GM21717 (cell line): ENCODE measurements around the gene RBMS3.

Experiments
- ATAC-seq: cut with Tn5 transposase; IDR thresholded peaks from one replicate; pipeline ENCODE4 v1.9.1; 2021; ENCODE audit warnings: mild to moderate bottlenecking, moderate library complexity; ENCODE audit not compliant: unreplicated experiment

The RBMS3 gene

DNA sequence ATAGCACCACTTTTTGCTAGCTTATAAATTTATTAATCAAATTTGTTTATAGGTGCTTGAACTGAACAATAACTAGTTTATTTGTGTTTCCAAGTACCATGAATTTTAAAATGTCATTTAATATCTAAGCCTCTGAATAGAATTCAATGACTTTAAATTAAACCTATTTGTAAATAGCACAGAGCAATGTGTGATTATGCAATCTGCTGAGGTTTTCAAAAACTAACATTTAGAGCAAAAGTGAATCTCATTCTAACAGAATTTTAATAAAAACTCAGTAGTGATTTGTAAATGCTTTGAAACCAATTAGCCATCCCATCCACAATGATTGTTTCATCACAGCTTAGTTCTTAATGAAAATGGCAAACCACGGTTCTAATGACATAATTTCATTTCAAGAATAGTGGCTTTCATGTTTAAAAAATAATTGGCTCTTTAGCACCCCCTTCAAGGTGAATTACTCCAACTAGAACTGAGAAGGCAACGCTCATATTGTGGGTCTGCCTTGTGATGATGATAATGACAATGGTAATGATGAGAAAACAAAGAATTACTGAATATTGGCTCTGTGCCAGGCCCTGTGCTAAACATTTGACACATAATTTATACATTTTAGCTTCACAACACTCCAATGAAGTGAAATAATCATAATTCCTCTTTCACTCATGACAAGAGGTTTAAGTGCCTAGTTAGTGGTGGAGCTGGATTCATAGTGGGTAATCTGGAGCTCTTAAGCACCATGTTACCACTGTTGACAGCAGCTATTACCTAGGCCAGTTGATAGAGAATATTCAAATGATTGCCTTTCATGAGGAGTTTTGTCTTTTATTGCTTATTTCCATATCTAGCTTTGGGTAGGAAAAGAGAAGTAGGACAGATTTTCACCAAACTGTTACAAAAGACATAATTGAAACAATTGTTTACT is 145.7 kb downstream of the RBMS3 start:
- ATAC-seq = no peak

DNA sequence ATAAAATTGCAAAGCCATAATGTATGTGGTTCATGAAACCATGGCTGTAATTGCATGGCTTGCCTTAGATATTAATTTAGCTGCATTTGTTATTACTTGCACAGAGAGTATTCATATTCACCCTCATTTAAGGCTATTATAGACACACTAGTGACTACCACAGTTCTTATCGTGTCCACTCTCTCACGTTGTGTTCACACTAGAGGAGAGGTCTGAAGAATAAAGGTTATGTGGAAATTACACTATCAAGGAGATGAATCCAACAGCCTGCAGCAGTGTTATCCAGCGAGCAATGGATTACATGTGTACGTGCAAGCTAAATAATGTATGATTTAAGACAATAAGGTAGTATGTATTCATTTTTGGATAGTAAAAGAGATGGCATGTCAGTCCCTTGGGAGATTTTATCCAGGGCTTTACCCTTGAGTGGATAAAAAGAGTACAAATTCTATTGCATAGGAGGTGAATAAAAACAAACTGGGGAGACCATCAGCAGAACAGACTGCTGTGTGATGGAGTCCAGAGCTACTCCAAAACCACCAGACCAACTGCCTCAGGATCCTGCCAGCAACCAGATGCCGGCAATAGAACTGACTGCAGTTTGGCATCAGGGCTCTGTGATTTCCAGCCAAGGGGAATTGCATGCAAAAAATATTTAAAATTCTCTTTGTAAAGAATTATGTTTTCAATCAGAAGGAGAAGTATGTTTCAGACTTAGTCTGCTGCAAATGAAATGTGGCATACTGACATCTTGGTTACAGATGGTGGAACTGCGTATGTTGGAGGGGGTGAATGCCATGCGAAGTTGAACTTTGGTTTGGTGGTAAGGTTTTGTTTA is 146.6 kb downstream of the RBMS3 start:
- no peak for ATAC-seq

DNA sequence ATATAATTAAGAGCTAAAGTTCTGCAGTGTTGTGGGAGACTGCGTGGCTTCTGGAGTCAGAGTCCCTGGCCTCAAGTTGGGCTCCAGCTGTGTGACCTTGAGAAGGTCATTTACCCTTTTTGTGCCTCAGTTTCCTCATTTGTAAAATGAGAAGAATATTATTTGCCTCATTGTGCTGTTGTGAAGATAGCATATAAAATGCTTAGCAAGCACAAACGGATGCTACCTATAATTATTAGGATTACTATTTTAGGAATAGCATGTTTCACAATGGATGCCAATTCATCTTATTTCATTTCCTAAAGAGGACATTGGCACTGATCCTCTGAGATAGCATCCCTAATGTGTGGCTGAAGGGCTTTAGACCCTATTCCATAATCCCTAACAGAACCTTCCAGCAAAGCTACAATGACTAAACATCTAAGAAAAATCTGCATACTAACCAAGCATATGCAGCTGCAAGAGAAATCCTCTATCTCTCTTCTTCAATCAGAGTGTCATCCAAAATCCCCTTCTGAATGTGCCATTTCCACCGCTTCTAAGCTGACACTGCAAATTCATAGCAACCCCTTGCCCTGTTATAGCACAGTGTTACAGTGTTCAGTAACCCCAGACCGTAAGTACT is 148.3 kb downstream of the RBMS3 start:
- ATAC-seq = no peak

DNA sequence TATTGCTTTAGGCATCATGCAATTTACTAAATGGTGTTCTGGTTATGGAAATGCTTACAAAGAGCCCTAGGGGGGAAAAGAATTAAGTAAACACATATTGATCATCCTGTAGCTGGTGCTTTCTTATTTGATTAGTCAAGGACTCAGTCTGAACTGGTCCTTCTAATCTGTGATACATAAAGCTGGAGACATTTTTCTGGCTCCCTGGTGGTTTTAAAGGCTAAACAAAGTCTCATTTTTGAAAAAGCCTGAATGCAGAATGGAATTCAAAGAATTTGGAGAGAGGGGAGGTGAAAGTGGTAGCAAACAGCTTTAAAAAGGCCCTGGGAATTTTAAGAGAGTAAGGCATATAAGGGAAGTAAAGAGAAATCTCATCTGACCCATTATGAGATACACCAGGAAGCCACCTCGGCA is 149.7 kb downstream of the RBMS3 start:
- no peak for ATAC-seq

DNA sequence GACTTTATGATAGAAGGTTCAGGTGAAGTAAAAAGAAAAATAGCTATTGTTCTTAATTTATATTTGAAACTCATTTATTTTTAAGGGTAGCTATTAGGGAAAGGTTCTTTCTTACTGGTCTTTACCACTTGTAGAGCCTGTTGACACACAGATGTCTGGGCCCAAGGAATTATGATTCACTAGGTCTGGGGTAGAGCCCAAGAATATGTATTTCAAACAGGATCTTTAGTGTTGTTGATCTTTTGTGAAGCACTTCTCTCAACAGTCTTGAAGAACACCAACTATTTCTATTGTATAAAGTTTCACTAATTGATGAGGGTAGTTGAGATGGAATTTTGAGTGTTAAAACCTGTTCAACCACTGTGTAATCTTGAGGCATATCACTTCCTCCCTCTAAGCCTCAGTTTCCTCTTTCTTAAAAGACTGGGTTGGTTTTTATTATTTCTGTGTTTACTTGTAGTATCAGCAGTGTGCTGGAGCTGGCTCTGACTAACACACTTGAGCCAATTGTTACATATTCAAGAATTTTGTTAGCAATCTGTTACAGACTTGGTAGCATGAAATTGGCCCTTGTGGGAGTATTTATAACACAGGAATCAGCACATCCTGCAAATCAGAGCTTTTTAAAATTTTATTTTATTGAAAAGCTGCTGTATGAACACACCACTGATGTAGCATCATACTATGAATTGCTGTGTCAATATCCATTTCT is 155.9 kb downstream of the RBMS3 start:
- ATAC-seq = no peak

DNA sequence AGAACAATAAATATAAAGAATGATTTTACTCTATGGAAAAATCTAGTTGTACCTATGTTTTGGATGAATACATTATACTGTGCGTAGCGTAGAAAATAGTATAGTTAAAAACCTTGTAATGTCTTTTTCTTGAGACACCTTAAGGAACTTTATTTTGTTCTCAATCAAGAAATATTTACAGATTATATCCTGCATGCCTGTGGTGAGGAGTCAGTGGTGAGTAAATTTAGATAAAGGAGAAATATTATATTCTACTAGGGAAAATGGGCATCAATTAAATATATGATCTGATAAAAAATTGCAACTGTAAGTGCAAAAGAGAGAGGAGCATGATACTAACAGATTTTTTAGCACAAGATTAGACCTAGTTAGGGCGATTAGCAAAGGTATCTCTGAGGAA is 157.7 kb downstream of the RBMS3 start:
- no peak for ATAC-seq

DNA sequence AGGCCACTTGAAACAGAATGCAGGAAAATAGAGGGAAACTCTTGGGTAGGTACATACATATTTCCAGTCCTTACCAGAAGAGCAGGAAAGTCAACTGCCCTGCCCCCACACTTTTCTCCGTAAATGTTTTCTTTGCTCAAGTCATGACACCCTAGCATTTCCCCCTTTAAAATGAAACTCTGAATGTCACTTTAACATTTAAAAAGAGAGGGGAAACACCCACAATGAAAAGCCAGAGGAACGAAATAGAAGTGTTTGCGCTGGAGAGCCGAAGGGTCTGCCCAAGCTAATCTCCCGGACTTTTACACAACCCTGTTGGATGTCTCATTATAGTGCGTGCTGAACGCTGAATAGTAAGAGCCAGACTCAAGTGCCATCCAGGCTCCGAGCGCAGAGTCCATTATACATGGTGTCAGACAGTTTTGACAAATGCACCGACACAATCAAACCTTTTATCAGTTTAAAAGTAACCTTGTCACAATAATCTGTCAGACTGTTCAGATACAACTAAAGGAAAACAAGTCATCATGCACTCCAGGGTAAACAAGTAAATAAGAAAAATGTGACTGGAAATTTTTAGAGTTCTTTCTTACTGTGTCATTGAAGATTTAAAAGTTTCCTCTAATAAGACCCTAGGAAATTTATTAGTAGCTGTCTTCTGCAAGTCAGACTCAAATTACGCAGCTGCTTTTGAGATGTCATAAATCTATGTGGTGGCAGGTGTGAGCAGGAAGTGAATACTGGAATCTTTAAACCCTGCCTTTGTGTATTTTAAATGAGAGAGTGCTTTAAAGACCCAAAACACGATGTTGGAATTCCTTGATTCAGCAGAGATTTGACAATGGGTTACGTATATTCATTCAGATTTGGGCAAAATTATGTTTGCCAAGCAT is 159.8 kb downstream of the RBMS3 start:
- ATAC-seq = no peak

DNA sequence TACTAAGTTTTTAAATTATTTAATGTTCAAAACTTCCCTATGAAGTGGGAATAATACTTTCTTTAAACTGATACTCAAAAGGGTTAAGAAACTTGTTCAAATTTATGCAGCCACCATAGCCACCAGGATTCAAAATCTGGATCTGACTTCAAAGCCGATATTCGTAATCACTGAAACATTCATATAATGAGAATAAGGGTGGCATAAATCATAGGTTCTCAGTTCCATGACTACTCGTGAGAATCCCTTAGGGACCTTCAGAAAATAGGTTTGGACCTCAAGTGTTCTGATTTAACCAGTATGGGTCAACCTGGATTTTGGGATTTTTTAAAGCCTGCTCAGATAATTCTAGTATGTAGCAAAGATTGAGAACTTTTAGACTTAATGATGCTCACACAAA is 160.6 kb downstream of the RBMS3 start:
- no peak for ATAC-seq

DNA sequence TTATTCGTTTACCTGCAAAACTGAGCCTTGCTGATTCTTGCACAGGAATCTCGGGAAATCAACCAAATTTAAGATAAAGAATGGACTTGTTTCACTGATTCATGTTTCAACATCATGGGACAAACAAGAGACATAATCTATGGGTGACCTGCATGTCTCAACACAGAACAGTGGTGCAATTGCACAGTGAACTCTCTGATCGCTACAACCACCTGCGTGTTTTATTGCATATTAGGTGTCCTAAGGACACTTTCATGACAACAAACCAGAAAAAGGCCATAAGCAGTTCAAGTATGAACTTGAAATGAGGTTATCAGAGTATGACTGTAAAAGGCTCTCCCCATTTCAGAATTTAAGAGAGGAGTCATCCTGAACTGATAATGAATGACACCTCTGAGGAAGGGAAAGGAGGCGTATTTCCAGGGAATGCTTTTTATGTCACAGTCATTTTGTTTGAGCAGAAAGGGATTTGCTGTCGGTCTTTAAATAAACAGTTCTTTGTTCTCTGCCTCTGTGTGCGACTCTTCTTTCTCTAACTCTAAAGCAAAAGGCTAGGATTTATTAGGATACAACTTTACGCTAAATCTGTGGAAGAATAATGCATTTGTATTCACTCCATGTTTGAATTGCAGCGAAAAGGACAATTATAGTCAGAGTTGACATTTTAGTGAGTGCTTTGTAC is 167.2 kb downstream of the RBMS3 start:
- ATAC-seq = no peak

DNA sequence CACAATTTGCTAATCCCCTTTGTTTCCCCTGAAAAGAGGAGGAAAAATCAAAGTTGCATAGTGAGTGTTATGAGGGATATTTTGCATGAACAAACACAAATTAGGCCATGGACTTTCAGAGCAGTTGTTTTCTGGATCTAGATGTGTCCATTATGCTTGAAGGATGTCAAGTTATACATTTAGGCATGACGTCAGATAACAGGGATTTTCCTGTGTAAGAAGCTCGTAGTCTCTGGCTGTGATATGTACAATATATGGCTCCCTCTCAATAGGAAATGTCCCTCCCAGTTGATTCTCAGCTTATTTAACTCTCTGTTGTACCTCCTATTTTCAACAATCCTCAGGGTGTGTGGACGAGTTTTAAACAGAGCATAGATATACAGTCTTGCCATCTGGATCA is 171.0 kb downstream of the RBMS3 start:
- ATAC-seq = no peak

DNA sequence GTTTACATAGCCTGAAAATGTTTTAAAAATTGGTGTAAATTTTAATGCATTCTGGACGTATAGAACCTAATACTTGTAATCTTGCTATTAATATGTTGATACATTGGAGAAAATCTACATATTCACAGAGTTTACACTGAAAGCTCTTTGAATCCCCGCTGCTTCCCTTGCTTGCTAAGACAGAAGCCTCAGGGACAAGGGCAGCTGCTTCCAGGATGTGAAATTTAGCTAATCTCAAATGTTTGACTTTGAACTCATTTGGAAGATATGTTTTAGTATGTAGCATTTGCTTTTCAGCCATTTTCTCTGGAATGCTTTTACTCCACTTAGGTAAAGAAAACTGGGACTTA is 172.0 kb downstream of the RBMS3 start:
- ATAC-seq = no peak

DNA sequence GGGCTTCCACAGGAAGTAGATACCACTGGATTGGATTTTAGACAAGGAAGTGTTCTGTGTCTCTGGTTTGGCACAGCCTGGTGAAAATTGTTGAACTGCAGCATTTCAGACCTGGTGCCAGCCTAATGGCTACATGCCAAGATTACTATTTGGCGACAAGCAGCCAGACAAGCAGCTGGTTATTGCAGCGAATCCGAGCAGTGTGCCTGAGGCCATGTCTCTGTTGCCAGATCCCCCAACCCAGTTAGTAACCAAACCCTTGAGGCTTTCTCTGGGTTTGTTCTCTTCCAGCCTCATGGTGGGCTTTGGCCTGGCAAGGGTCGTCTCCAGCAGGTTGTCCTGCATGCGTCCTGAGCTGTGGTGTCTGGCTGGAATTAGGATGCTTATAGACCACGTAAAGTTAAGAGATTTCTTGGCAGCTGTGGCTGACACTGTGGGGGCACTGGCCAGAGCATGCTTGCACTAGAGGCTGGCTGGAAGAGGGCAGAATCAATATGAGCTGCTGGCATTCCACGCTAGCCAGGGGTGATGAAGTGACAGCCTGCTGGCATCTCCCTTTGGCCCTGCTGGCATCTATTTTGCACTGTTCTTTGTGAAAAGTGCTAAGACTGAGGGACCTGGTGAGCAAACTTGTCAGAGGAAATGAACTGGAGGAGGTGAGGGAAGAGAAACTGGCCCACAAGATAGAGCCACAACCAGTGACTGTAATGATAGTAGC is 172.6 kb downstream of the RBMS3 start:
- ATAC-seq = no peak

DNA sequence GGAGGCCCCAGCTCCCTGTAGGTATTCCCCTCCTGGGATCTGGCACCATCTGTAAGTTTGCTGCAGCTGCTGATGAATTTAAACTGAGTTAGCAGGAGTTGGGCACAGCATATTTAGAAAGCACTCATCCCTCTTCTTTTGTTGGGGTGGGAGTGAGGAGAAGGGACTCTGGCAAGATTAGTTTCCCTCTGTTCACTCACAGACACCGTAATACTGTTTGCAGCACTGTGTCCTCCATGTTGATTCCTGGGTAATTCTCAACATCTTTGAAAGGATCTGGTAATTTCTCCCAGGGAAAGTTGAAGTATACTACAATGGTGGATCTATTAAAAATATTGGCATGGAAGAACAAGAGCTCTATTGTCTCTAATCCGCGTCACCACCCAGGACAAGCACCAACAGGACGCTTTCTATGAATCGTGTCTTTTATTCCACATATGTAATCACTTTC is 173.3 kb downstream of the RBMS3 start:
- no peak for ATAC-seq

DNA sequence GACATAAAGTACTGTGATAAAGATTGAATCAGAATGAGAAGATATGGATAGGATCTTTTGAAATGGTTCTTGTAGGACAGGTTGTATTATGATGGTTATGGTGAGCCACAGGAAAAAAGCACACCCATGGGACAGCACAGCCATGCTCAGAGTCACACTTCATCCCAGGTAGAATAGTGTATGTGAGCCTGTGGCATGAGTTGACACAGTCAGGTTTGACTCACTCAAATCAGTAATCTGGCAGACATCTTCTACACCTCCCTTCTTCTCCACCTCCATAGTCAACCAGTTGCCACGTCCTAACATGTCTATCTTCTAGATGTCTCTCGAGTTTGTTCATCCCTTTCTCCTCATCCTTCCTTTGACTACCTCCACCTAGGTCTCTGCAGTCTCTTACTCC is 176.0 kb downstream of the RBMS3 start:
- ATAC-seq = no peak

DNA sequence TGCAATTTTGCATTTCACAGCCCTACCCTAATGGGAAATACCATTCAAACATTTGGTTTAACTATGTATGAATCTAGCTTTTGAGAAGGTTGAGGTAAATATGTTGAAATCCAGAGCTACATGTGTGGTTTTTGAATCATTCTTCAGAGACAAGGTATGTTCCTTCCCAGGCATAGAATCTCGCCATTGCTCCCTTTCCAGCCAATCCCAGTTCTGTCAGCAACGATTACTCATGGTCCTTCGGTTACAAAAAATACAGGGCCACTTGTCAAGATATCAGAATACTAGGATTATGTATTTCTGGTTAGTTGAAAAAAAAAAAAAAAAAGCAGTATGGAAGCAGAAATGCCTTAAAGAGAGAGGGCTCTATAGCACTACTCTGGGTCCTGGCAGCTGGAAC is 182.4 kb downstream of the RBMS3 start:
- no peak for ATAC-seq

DNA sequence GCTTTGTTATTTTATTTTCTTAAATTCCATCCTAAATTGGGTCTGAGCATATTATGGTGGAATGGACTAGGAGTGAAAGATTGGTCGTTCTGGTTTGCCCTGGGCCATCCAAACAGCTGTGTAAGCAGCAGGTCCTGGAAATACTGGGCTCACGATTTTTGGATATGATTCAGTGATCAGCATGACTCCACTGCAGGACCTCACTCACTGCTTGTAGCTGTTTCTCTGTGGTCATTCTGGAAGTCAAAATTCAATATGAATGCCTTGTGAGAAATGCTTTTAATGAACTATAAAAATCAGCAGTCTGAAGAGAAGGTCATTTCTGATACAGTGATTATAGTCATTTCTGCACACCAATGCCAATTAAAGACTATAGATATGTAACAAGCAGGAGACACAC is 185.0 kb downstream of the RBMS3 start:
- ATAC-seq = no peak

DNA sequence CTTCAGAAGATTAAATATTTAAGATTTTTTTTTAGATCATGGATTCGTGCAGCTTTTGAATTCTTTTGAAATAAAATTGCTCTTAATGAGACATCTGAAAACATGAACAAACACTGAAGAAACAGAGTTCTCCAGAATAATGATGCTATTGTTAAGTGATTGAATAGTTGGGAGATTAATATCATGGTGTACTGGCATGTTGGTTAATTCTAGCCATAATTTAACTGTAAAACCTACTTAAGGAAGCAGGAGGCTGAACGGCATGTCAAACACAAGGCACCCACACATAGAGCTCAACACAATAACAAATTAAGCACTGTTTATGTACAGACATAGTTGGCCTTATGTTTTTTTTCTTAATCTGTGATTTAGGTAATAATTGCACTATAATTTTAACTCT is 185.6 kb downstream of the RBMS3 start:
- no peak for ATAC-seq

DNA sequence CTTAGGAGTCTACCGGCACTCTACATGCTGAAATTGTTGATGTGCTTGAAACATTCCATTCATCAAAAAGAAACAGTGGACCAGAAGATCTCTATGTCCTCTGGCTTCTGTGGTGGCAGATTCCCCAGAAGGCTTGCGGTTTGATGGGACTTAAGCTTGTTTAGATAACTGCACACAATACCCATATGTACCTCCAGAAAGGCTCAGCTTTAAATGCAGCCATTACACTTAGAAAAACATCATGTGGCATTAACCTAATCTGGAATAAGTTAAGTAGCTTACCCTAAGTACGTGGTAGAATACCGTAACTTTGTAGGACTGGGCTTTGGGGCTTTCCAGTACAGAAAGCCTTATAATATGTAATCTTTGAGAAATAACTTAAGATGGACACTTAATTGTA is 187.3 kb downstream of the RBMS3 start:
- no peak for ATAC-seq
